HL-60 (cell line): ENCODE measurements around the gene PTPN13.

Source experiments
- DNase-seq, 2 experiments: peaks; one replicate each; pipeline ENCODE4 v3.0.0-alpha.2; 2010 to 2020; ENCODE audit warnings: low read depth in 1 of 2, low spot score in 1 of 2
- H3K27ac ChIP-seq: fragments of 250-450 bp; sonication (Bioruptor Pico); replicated peaks from 2 replicates; pipeline ENCODE4 v1.5.1; 2020; ENCODE audit warnings: mild to moderate bottlenecking, moderate library complexity
- H3K27me3 ChIP-seq: fragments of 250-450 bp; sonication (Bioruptor Pico); 2 replicates; pipeline ENCODE4 v1.5.1; 2021; ENCODE audit warnings: mild to moderate bottlenecking, moderate library complexity; ENCODE audit not compliant: insufficient read depth, poor library complexity, severe bottlenecking
- H3K4me3 ChIP-seq: replicated peaks from 2 replicates; pipeline ENCODE4 v1.5.1; 2011; ENCODE audit warnings: mild to moderate bottlenecking, control low read depth, low read length; ENCODE audit not compliant: insufficient read depth
- GABPA ChIP-seq: IDR thresholded peaks from 2 replicates; pipeline ENCODE4 v1.6.1; 2012; ENCODE audit warnings: low read depth
- POLR2AphosphoS5 ChIP-seq: IDR thresholded peaks from 2 replicates; pipeline ENCODE4 v1.6.1; 2012; ENCODE audit warnings: low read depth
- SPI1 ChIP-seq: IDR thresholded peaks from 2 replicates; pipeline ENCODE4 v1.6.1; 2012; ENCODE audit warnings: low read depth, mild to moderate bottlenecking, borderline replicate concordance
- TF ChIP-seq, protein P1 (sequence below): IDR thresholded peaks from one replicate; pipeline ENCODE4 v1.5.1; 2011; ENCODE audit warnings: low read length, control low read depth, inconsistent platforms; ENCODE audit not compliant: insufficient read depth
- TF ChIP-seq, protein P2 (sequence below): IDR thresholded peaks from 2 replicates; pipeline ENCODE4 v1.6.1; 2012; ENCODE audit warnings: low read depth; ENCODE audit not compliant: insufficient replicate concordance

PTPN13 gene

DNA sequence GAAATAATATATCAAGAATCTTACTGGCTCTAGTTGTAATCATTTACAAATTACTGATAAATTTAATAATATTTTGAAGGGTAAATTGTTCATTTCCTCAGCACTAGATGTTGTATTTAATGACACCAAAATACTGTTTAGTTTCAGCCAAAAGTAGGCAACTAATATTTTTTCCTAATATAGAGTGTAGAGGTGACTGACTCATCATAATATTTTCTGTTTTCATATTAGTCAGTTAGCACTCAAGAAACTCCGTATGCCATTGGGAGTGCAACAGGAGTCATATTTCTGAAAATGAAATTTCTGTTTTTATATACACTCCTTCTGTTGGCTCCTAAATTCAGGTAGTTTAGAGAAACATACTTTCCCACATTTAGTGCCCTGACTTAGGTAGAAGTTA is 36.6 kb upstream of the PTPN13 start:
- TF ChIP-seq, protein P1, sequence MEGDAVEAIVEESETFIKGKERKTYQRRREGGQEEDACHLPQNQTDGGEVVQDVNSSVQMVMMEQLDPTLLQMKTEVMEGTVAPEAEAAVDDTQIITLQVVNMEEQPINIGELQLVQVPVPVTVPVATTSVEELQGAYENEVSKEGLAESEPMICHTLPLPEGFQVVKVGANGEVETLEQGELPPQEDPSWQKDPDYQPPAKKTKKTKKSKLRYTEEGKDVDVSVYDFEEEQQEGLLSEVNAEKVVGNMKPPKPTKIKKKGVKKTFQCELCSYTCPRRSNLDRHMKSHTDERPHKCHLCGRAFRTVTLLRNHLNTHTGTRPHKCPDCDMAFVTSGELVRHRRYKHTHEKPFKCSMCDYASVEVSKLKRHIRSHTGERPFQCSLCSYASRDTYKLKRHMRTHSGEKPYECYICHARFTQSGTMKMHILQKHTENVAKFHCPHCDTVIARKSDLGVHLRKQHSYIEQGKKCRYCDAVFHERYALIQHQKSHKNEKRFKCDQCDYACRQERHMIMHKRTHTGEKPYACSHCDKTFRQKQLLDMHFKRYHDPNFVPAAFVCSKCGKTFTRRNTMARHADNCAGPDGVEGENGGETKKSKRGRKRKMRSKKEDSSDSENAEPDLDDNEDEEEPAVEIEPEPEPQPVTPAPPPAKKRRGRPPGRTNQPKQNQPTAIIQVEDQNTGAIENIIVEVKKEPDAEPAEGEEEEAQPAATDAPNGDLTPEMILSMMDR = no peak
- no peak for TF ChIP-seq GABPA
- TF ChIP-seq, protein P2, sequence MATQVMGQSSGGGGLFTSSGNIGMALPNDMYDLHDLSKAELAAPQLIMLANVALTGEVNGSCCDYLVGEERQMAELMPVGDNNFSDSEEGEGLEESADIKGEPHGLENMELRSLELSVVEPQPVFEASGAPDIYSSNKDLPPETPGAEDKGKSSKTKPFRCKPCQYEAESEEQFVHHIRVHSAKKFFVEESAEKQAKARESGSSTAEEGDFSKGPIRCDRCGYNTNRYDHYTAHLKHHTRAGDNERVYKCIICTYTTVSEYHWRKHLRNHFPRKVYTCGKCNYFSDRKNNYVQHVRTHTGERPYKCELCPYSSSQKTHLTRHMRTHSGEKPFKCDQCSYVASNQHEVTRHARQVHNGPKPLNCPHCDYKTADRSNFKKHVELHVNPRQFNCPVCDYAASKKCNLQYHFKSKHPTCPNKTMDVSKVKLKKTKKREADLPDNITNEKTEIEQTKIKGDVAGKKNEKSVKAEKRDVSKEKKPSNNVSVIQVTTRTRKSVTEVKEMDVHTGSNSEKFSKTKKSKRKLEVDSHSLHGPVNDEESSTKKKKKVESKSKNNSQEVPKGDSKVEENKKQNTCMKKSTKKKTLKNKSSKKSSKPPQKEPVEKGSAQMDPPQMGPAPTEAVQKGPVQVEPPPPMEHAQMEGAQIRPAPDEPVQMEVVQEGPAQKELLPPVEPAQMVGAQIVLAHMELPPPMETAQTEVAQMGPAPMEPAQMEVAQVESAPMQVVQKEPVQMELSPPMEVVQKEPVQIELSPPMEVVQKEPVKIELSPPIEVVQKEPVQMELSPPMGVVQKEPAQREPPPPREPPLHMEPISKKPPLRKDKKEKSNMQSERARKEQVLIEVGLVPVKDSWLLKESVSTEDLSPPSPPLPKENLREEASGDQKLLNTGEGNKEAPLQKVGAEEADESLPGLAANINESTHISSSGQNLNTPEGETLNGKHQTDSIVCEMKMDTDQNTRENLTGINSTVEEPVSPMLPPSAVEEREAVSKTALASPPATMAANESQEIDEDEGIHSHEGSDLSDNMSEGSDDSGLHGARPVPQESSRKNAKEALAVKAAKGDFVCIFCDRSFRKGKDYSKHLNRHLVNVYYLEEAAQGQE = no peak
- no peak for TF ChIP-seq POLR2AphosphoS5
- no peak for DNase-seq
- H3K27me3 ChIP-seq = no peaks in the 10 kb centered on the region
- no peak overlapping the region for H3K27ac ChIP-seq
- H3K4me3 ChIP-seq = no peak overlapping the region

DNA sequence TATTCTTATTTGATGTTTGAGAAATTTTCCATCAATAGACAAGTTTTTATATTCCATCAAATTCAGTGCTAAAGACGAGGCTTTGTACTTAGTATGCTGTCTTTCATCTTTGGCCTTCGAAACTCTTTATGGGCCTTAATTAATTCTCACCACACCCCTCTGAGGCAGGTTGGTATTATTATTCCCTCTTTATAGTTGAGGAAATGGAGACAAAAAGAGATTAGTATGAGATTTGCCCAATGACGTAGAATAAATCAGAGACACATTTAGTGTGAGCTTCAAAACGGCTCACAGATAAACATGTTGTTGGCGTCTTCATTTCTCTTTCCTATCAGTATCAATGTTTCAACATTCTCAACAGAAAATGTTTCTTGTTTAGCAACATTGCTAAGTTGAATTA is 35.9 kb upstream of the PTPN13 start:
- TF ChIP-seq, protein P1 = no peak
- TF ChIP-seq POLR2AphosphoS5 (no peak), SPI1 (no peak), GABPA (no peak)
- TF ChIP-seq, protein P2 = no peak
- H3K27me3 ChIP-seq = no peaks in the 10 kb centered on the region
- H3K4me3 ChIP-seq = no peak overlapping the region
- H3K27ac ChIP-seq = no peak overlapping the region
- no peak for DNase-seq

DNA sequence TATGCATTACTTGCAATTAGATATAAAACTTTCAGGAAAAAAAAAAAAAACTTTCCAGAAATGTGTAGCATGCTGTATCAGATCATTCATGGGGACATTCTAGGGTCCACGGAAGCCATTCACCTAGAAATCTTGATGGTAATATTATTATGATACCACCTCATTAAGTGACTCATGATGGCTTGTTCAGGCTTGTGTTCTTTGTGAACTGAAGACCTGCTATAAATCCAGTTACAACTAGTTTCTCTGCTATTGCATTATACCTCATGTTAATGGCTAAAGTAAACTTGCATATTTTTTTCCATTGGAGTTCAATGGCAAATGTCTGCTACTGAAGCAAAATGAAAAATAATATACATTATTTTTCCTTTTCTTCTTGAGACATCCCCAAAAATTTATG is 35.3 kb upstream of the PTPN13 start:
- H3K27me3 ChIP-seq = no peaks in the 10 kb centered on the region
- DNase-seq = no peak
- H3K27ac ChIP-seq = no peak overlapping the region
- H3K4me3 ChIP-seq = no peak overlapping the region
- TF ChIP-seq, protein P2 = no peak
- no peak for TF ChIP-seq POLR2AphosphoS5
- TF ChIP-seq GABPA = no peak
- no peak for TF ChIP-seq SPI1
- TF ChIP-seq, protein P1 = no peak
